CD4-positive, alpha-beta memory T cell (primary cell): Measurements from ENCODE around the gene TOR3A. TPM values are rescaled to one million over a fixed set of nuclear protein-coding genes. Genes with fewer than 3 reads are reported as not detected.
A peak's percentile ranks its signal among the peaks of the same experiment; 100 is the strongest.

Source experiments
- CTCF ChIA-PET: fragments of 350-600 bp; sonication (Branson Sonifier 250); formaldehyde crosslinking; loops from one replicate; lab custom pipeline; 2021; ENCODE audit warnings: inconsistent platforms; ENCODE audit not compliant: partially characterized antibody; lab: Charles Lee
- POLR2A ChIA-PET: fragments of 350-600 bp; sonication (Branson Sonifier 250); formaldehyde crosslinking; loops from one replicate; lab custom pipeline; 2021; ENCODE audit not compliant: partially characterized antibody; lab: Charles Lee
- DNase-seq, 5 donors: peaks; one replicate each; pipeline versions ENCODE4 v3.0.0 to v3.0.0-alpha.2; 2020 to 2022; ENCODE audit warnings: mixed read lengths in 1 of 5
- H3K27ac ChIP-seq: one replicate; pipeline ENCODE4 v1.7.0; 2013; ENCODE audit warnings: low read depth, low read length
- H3K27me3 ChIP-seq: 2 replicates; pipeline ENCODE4 v1.7.0; 2013; ENCODE audit warnings: mild to moderate bottlenecking, low read length, moderate library complexity; ENCODE audit not compliant: insufficient read depth
- H3K36me3 ChIP-seq: 2 replicates; pipeline ENCODE4 v1.7.0; 2013; ENCODE audit warnings: mild to moderate bottlenecking, low read length, moderate library complexity; ENCODE audit not compliant: insufficient read depth
- H3K4me1 ChIP-seq: 2 replicates; pipeline ENCODE4 v1.7.0; 2013; ENCODE audit warnings: mild to moderate bottlenecking, low read length, moderate library complexity; ENCODE audit not compliant: insufficient read depth
- H3K4me3 ChIP-seq, 2 donors: one replicate each; pipeline ENCODE4 v1.7.0; 2013; ENCODE audit warnings: low read length in 2 of 2, mild to moderate bottlenecking in 1 of 2
- H3K9me3 ChIP-seq, 2 donors: one replicate each; pipeline ENCODE4 v1.7.0; 2013; ENCODE audit warnings: low read length in 2 of 2, control low read depth in 1 of 2; ENCODE audit not compliant: control insufficient read depth in 1 of 2
- H3K27ac Mint-ChIP-seq, 7 donors: one replicate each; pipeline ENCODE4 v1.8.0; 2020 to 2021; ENCODE audit warnings: mixed read lengths in 7 of 7, mild to moderate bottlenecking in 6 of 7, inconsistent platforms in 3 of 7, moderate library complexity in 3 of 7
- H3K27me3 Mint-ChIP-seq, 2 donors: one replicate each; pipeline ENCODE4 v1.8.0; 2020 to 2021; ENCODE audit warnings: mixed read lengths in 2 of 2
- H3K36me3 Mint-ChIP-seq, 2 donors: one replicate each; pipeline ENCODE4 v1.8.0; 2020 to 2021; ENCODE audit warnings: mixed read lengths in 2 of 2, inconsistent platforms in 1 of 2, mild to moderate bottlenecking in 1 of 2
- H3K4me1 Mint-ChIP-seq, 4 donors: one replicate each; pipeline ENCODE4 v1.8.0; 2020 to 2021; ENCODE audit warnings: mixed read lengths in 4 of 4, mild to moderate bottlenecking in 1 of 4
- H3K4me3 Mint-ChIP-seq, 8 donors: one replicate each; pipeline ENCODE4 v1.8.0; 2020 to 2021; ENCODE audit warnings: mixed read lengths in 8 of 8, mild to moderate bottlenecking in 7 of 8, moderate library complexity in 6 of 8, inconsistent platforms in 3 of 8
- H3K9me3 Mint-ChIP-seq, 8 donors: one replicate each; pipeline ENCODE4 v1.8.0; 2020 to 2021; ENCODE audit warnings: mixed read lengths in 8 of 8, mild to moderate bottlenecking in 5 of 8, inconsistent platforms in 3 of 8, moderate library complexity in 1 of 8
- intact Hi-C: fragments of 100-400 bp; cut with micrococcal nuclease; formaldehyde crosslinking; loops from one replicate; pipeline ENCODE4 v1.15.1; 2023
- polyA plus RNA-seq, 2 donors: library from polyadenylated mRNA; unstranded; fragments of 300-500 nt; fragmentation: Illumina TruSeq; gene quantifications; one replicate each; pipeline ENCODE4 v1.2.3, GENCODE V29; 2021
- total RNA-seq, 2 experiments: library from RNA; stranded (reverse); gene quantifications; one replicate each; pipeline ENCODE4 v1.2.3, GENCODE V29; 2021

TOR3A gene
- total and polyA plus RNA-seq, 4 experiments from 2014 or later: 25.4 to 51.3 (median 32.2) TPM

- no peaks in the 10 kb centered on the region for H3K36me3 ChIP-seq
- H3K27ac Mint-ChIP-seq: no peak overlapping the region
- POLR2A ChIA-PET: no interaction called here
Observed at GRCh38 chr1:179042087-179042486, 39.8 kb upstream of the TOR3A start.

GRCh38 chr1:179042700-179043099, 39.2 kb upstream of the TOR3A start:
- H3K36me3 Mint-ChIP-seq: peaks cover 9 to 13% of the 10 kb centered on the region in 2 donors
- Histone ChIP-seq H3K9me3 (no peaks in the 10 kb centered on the region), H3K27ac (no peak overlapping the region), H3K36me3 (no peaks in the 10 kb centered on the region), H3K4me1 (peaks cover 14% of the 10 kb centered on the region), H3K27me3 (no peaks in the 10 kb centered on the region), H3K4me3 (no peak overlapping the region)
- DNase-seq: no peak
- H3K27ac Mint-ChIP-seq: no peak overlapping the region
- POLR2A ChIA-PET: no interaction called here
- CTCF ChIA-PET: interaction anchor here (1.0 to 2.3 kb wide), 2 partner anchors 36 to 39 kb away, joined by 5 to 7 read pairs; no protein-coding TSS in a partner anchor
- intact Hi-C loops: no loop called here
- no peak overlapping the region for H3K4me3 Mint-ChIP-seq
- peaks cover 14 to 21% (median 19%) of the 10 kb centered on the region in 4 donors for H3K4me1 Mint-ChIP-seq
- H3K27me3 Mint-ChIP-seq: no peaks in the 10 kb centered on the region
- no peaks in the 10 kb centered on the region for H3K9me3 Mint-ChIP-seq

More at GRCh38 chr1:179042087-179042486, 39.8 kb upstream of the TOR3A start:
- intact Hi-C loops: no loop called here
- Mint-ChIP-seq H3K4me1 (peaks cover 12 to 25% (median 22%) of the 10 kb centered on the region in 4 donors), H3K27me3 (no peaks in the 10 kb centered on the region), H3K9me3 (no peaks in the 10 kb centered on the region), H3K4me3 (no peak overlapping the region), H3K36me3 (peaks cover 6 to 10% of the 10 kb centered on the region in 2 donors)
- H3K27me3 ChIP-seq: no peaks in the 10 kb centered on the region
- H3K4me1 ChIP-seq: peaks cover 20% of the 10 kb centered on the region
- CTCF ChIA-PET: interaction anchor here (1.0 to 2.3 kb wide), 2 partner anchors 37 to 39 kb away, joined by 5 to 7 read pairs; no protein-coding TSS in a partner anchor
- DNase-seq: no peak
- H3K4me3 ChIP-seq: no peak overlapping the region
- no peaks in the 10 kb centered on the region for H3K9me3 ChIP-seq
- H3K27ac ChIP-seq: no peak overlapping the region

- Histone ChIP-seq H3K36me3 (no peaks in the 10 kb centered on the region), H3K27me3 (no peaks in the 10 kb centered on the region), H3K27ac (no peak overlapping the region), H3K9me3 (no peaks in the 10 kb centered on the region), H3K4me3 (no peak overlapping the region), H3K4me1 (peaks cover 11% of the 10 kb centered on the region)
- POLR2A ChIA-PET: no interaction called here
- DNase-seq: no peak
- Mint-ChIP-seq H3K36me3 (peaks cover 12 to 15% of the 10 kb centered on the region in 2 donors), H3K4me3 (no peak overlapping the region), H3K9me3 (no peaks in the 10 kb centered on the region), H3K27me3 (no peaks in the 10 kb centered on the region), H3K27ac (no peak overlapping the region), H3K4me1 (peaks cover 14 to 19% (median 18%) of the 10 kb centered on the region in 4 donors)
- CTCF ChIA-PET: interaction anchor here (2.3 kb wide), 1 partner anchor 40 kb away, joined by 7 read pairs; no protein-coding TSS in a partner anchor
- intact Hi-C loops: no loop called here
Observed at GRCh38 chr1:179043266-179043665, 38.6 kb upstream of the TOR3A start.

- intact Hi-C loops: no loop called here
- POLR2A ChIA-PET: no interaction called here
- Histone ChIP-seq H3K9me3 (no peaks in the 10 kb centered on the region), H3K36me3 (no peaks in the 10 kb centered on the region), H3K4me1 (peaks cover 5% of the 10 kb centered on the region), H3K4me3 (no peak overlapping the region), H3K27ac (no peak overlapping the region), H3K27me3 (no peaks in the 10 kb centered on the region)
- no peak for DNase-seq
- peaks cover 13 to 16% of the 10 kb centered on the region in 2 donors for H3K36me3 Mint-ChIP-seq
- H3K4me3 Mint-ChIP-seq: no peak overlapping the region
- peaks cover 8 to 14% (median 12%) of the 10 kb centered on the region in 4 donors for H3K4me1 Mint-ChIP-seq
- CTCF ChIA-PET: no interaction called here
- no peaks in the 10 kb centered on the region for H3K27me3 Mint-ChIP-seq
- no peak overlapping the region for H3K27ac Mint-ChIP-seq
- no peaks in the 10 kb centered on the region for H3K9me3 Mint-ChIP-seq
Observed at GRCh38 chr1:179043907-179044306, 38.0 kb upstream of the TOR3A start.

- H3K4me1 Mint-ChIP-seq: peaks cover 5 to 10% (median 6%) of the 10 kb centered on the region in 4 donors
- intact Hi-C loops: no loop called here
- H3K4me3 ChIP-seq: no peak overlapping the region
- H3K27me3 ChIP-seq: no peaks in the 10 kb centered on the region
- H3K4me1 ChIP-seq: no peaks in the 10 kb centered on the region
- no peaks in the 10 kb centered on the region for H3K9me3 ChIP-seq
- no peak for DNase-seq
- peaks cover 3% of the 10 kb centered on the region for H3K36me3 ChIP-seq
- H3K4me3 Mint-ChIP-seq: no peak overlapping the region
- H3K36me3 Mint-ChIP-seq: peaks cover 13 to 22% of the 10 kb centered on the region in 2 donors
- H3K9me3 Mint-ChIP-seq: no peaks in the 10 kb centered on the region
- H3K27ac Mint-ChIP-seq: peak overlapping the region in 3 of 7 donors; percentile 8 to 87 (median 48)
- H3K27ac ChIP-seq: no peak overlapping the region
- H3K27me3 Mint-ChIP-seq: no peaks in the 10 kb centered on the region
- ChIA-PET CTCF (interaction anchor here (1.4 kb wide), 1 partner anchor 17 kb away, joined by 3 read pairs; no protein-coding TSS in a partner anchor), POLR2A (no interaction called here)
Observed at GRCh38 chr1:179046808-179047635, 34.8 kb upstream of the TOR3A start.

GRCh38 chr1:179047636-179047997, 34.3 kb upstream of the TOR3A start:
- intact Hi-C loops: no loop called here
- no peak overlapping the region for H3K4me3 ChIP-seq
- Mint-ChIP-seq H3K9me3 (no peaks in the 10 kb centered on the region), H3K4me1 (peaks cover 2 to 8% (median 5%) of the 10 kb centered on the region in 4 donors), H3K36me3 (peaks cover 14 to 22% of the 10 kb centered on the region in 2 donors), H3K4me3 (no peak overlapping the region), H3K27me3 (no peaks in the 10 kb centered on the region), H3K27ac (peak overlapping the region in 2 of 7 donors; percentile 13 to 48)
- ChIA-PET CTCF (no interaction called here), POLR2A (no interaction called here)
- H3K27me3 ChIP-seq: no peaks in the 10 kb centered on the region
- H3K9me3 ChIP-seq: no peaks in the 10 kb centered on the region
- H3K27ac ChIP-seq: no peak overlapping the region
- no peak for DNase-seq
- H3K36me3 ChIP-seq: peaks cover 3% of the 10 kb centered on the region
- H3K4me1 ChIP-seq: no peaks in the 10 kb centered on the region

GRCh38 chr1:179048339-179049124, 33.3 kb upstream of the TOR3A start:
- POLR2A ChIA-PET: no interaction called here
- H3K4me1 Mint-ChIP-seq: peaks cover 0 to 7% (median 6%) of the 10 kb centered on the region in 4 donors
- H3K27me3 ChIP-seq: no peaks in the 10 kb centered on the region
- H3K9me3 ChIP-seq: no peaks in the 10 kb centered on the region
- CTCF ChIA-PET: no interaction called here
- peaks cover 3% of the 10 kb centered on the region for H3K36me3 ChIP-seq
- H3K27me3 Mint-ChIP-seq: no peaks in the 10 kb centered on the region
- intact Hi-C loops: no loop called here
- H3K9me3 Mint-ChIP-seq: no peaks in the 10 kb centered on the region
- H3K4me1 ChIP-seq: no peaks in the 10 kb centered on the region
- H3K4me3 ChIP-seq: no peak overlapping the region
- peaks cover 16 to 23% of the 10 kb centered on the region in 2 donors for H3K36me3 Mint-ChIP-seq
- no peak for DNase-seq
- no peak overlapping the region for H3K27ac ChIP-seq
- H3K4me3 Mint-ChIP-seq: no peak overlapping the region
- H3K27ac Mint-ChIP-seq: peak overlapping the region in 2 of 7 donors; percentile 5 to 58
